Measurements from ENCODE around the gene PHIP. TPM values are rescaled to one million over a fixed set of nuclear protein-coding genes. Genes with fewer than 3 reads are reported as not detected.
A peak's percentile ranks its signal among the peaks of the same experiment; 100 is the strongest.

PHIP gene
- total and polyA plus RNA-seq, 2 of the 8 experiments (the other 6 are each of a cell fraction or from before 2014, with no cell fraction given) = 7.3 to 56.2 TPM

DNA sequence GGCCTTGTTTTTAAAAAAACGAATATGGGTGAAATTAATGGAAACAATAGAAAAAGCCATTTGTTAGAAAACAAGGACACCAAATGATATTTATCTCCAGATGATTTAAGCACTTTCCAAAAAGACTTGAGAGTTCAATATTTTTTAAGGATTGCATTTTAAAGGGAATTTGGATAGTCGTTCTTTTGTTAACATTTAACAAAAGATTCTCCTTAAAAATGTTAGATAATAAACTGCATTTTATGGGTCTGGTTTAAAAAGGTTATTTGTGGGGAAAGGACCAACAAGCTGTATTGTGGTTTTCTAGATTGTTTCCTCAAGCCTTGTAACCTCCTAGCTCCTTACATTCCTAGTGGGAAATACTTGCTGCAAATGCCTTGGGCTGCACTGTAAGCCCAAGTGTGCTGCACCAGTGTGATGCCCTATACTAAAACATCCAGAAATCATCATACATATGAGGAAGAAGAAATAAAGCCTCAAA lies 1.5 kb upstream of the PHIP start:
- Histone ChIP-seq H3K79me1 (ENCODE audit: low read depth, low read length) (no peaks in the 10 kb centered on the region), H4K8ac (ENCODE audit: extremely low read depth, insufficient read depth, low read length) (no peak overlapping the region), H2AFZ (ENCODE audit: low read length) (0 out of 2 replicates have a peak overlapping the region, but pooled peaks have one; percentile 2), H2BK12ac (ENCODE audit: low read depth, low read length) (no peak overlapping the region), H3K79me2 (ENCODE audit: control insufficient read depth in 1 of 2, insufficient read depth in 2 of 2, low read length in 2 of 2) (peaks cover 4 to 22% of the 10 kb centered on the region in 2 experiments; a peak in 3 of 4 replicates), H3K4me3 (ENCODE audit: extremely low read depth in 1 of 4, insufficient read depth in 2 of 4, low read depth in 3 of 4, low read length in 4 of 4) (peak overlapping the region; percentile 88 to 98 (median 94); a peak in 6 of 8 replicates), H3K56ac (replicated peaks; ENCODE audit: insufficient read length, low read depth, low read length) (no peak overlapping the region), H3K14ac (ENCODE audit: insufficient read length) (no peak overlapping the region), H2BK5ac (ENCODE audit: low read depth, low read length) (no peak overlapping the region), H2BK15ac (ENCODE audit: low read length) (no peak overlapping the region), H2BK120ac (replicated peaks; ENCODE audit: low read depth, low read length) (no peak overlapping the region), H4K91ac (replicated peaks; ENCODE audit: insufficient read length, low read length) (no peak overlapping the region), H2BK20ac (ENCODE audit: low read length) (no peak overlapping the region), H3K4me2 (ENCODE audit: insufficient read depth in 1 of 2, low read depth in 2 of 2, low read length in 2 of 2) (peak overlapping the region; percentile 80 to 95), H3K36me3 (ENCODE audit: control insufficient read depth in 2 of 4, insufficient read depth in 4 of 4, low read length in 3 of 4) (peaks cover 0 to 3% (median 0%) of the 10 kb centered on the region in 4 experiments; a peak in 1 of 8 replicates), H3K18ac (ENCODE audit: extremely low read depth, low read length) (no peak overlapping the region), H3K27ac (ENCODE audit: low read depth, low read length) (no peak overlapping the region), H3K23ac (ENCODE audit: insufficient read length) (no peak overlapping the region), H3K4ac (replicated peaks; ENCODE audit: insufficient read length, low read depth, low read length) (no peak overlapping the region), H2AK5ac (ENCODE audit: low read depth, low read length) (no peak overlapping the region), H4K20me1 (replicated peaks in 1 of 2; ENCODE audit: control insufficient read depth in 1 of 2, insufficient read depth in 2 of 2, low read length in 2 of 2) (peaks cover 0 to 3% of the 10 kb centered on the region in 2 experiments), H3K4me1 (replicated peaks in 1 of 4; ENCODE audit: control insufficient read depth in 3 of 4, insufficient read depth in 4 of 4, low read length in 3 of 4) (peaks cover 0 to 6% (median 0%) of the 10 kb centered on the region in 4 experiments; a peak in 1 of 7 replicates), H3K23me2 (ENCODE audit: low read depth, low read length) (peaks cover 3% of the 10 kb centered on the region), H3K27me3 (replicated peaks in 1 of 4; ENCODE audit: control insufficient read depth in 3 of 4, extremely low read depth in 1 of 4, insufficient read depth in 3 of 4, low read length in 3 of 4) (peaks cover 0 to 1% (median 0%) of the 10 kb centered on the region in 4 experiments; a peak in 1 of 7 replicates), H4K5ac (ENCODE audit: insufficient read length, low read depth, low read length) (peak overlapping the region; percentile 35), H3K9ac (replicated peaks in 1 of 4; ENCODE audit: extremely low read depth in 1 of 4, low read depth in 3 of 4, low read length in 3 of 4) (no peak overlapping the region), H3K9me3 (ENCODE audit: insufficient read depth in 2 of 2, low read depth in 1 of 2, low read length in 1 of 2) (no peaks in the 10 kb centered on the region)
- FAIRE-seq = no peak
- ChIA-PET CTCF (ENCODE audit: partially characterized antibody) (interaction anchor here (3.1 kb wide), 1 partner anchor 12 kb away, joined by 9 read pairs; no protein-coding TSS in a partner anchor), POLR2A (ENCODE audit: partially characterized antibody) (interaction anchor here (0.6 to 1.5 kb wide), 4 partner anchors 12 to 163 kb away, joined by 3 read pairs; no protein-coding TSS in a partner anchor)
- no peak for DNase-seq (ENCODE audit: low read depth in 1 of 2, low spot score in 2 of 2)
- WGBS, 2 experiments (ENCODE audit: extremely low coverage in 1 of 2, insufficient coverage in 1 of 2, insufficient read length in 1 of 2, insufficient replicate concordance in 2 of 2, low coverage in 1 of 2, low lambda C conversion rate in 2 of 2, missing lambda C conversion rate in 1 of 2) = 10% methylated on average over 2 of the region's 2 CpGs; no CpG with 5 or more reads in 1 of the 2 experiments
- TF ChIP-seq, protein P1, sequence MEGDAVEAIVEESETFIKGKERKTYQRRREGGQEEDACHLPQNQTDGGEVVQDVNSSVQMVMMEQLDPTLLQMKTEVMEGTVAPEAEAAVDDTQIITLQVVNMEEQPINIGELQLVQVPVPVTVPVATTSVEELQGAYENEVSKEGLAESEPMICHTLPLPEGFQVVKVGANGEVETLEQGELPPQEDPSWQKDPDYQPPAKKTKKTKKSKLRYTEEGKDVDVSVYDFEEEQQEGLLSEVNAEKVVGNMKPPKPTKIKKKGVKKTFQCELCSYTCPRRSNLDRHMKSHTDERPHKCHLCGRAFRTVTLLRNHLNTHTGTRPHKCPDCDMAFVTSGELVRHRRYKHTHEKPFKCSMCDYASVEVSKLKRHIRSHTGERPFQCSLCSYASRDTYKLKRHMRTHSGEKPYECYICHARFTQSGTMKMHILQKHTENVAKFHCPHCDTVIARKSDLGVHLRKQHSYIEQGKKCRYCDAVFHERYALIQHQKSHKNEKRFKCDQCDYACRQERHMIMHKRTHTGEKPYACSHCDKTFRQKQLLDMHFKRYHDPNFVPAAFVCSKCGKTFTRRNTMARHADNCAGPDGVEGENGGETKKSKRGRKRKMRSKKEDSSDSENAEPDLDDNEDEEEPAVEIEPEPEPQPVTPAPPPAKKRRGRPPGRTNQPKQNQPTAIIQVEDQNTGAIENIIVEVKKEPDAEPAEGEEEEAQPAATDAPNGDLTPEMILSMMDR (IDR thresholded peaks at IDR 0.05; ENCODE audit: control extremely low read depth in 1 of 3, insufficient read depth in 1 of 3, low read depth in 1 of 3, low read length in 3 of 3) = no peak
- TF ChIP-seq BCL11A (IDR thresholded peaks at IDR 0.05; ENCODE audit: low read depth in 2 of 2, low read length in 2 of 2) (no peak), NANOG (IDR thresholded peaks at IDR 0.05; ENCODE audit: insufficient read depth, low read depth, low read length, poor library complexity, severe bottlenecking) (no peak), JUN (IDR thresholded peaks at IDR 0.05; ENCODE audit: low read depth, low read length) (no peak), BACH1 (IDR thresholded peaks at IDR 0.05; ENCODE audit: low read length) (no peak)

Data from H1 (cell line).